Breast epithelium (tissue), 4 donors: ENCODE data around the gene XK. TPM values are rescaled to one million over a fixed set of nuclear protein-coding genes. Genes with fewer than 3 reads are reported as not detected.

ENCODE experiments used
- DNase-seq, 2 donors: peaks; one replicate each; pipeline ENCODE4 v3.0.0-alpha.2; 2019; ENCODE audit warnings: low spot score in 2 of 2
- H3K27ac ChIP-seq, 2 donors: fragments of 200-600 bp; sonication (generic) in 1 of 2; one replicate each; pipeline ENCODE4 v1.5.1; 2016 to 2019; ENCODE audit warnings: mild to moderate bottlenecking in 1 of 2
- H3K27me3 ChIP-seq, 2 donors: fragments of 200-600 bp; sonication (generic) in 1 of 2; one replicate each; pipeline versions ENCODE4 v1.5.1 to v1.6.0; 2017 to 2019; ENCODE audit warnings: control low read depth in 1 of 2, mild to moderate bottlenecking in 1 of 2
- H3K36me3 ChIP-seq: fragments of 200-600 bp; one replicate; pipeline ENCODE4 v1.5.1; 2019
- H3K4me1 ChIP-seq, 2 donors: fragments of 200-600 bp; sonication (generic); one replicate each; pipeline ENCODE4 v1.5.1; 2016 to 2019; ENCODE audit warnings: control low read depth in 1 of 2
- H3K4me3 ChIP-seq, 3 donors: fragments of 200-600 bp; sonication (generic); 1 replicate in 2 of 3; 2 replicates in 1 of 3; pipeline ENCODE4 v1.5.1; 2016 to 2019; ENCODE audit warnings: mild to moderate bottlenecking in 3 of 3, moderate library complexity in 2 of 3
- H3K9me3 ChIP-seq, 2 donors: fragments of 200-600 bp; sonication (generic) in 1 of 2; one replicate each; pipeline ENCODE4 v1.5.1; 2016 to 2019; ENCODE audit warnings: control low read depth in 1 of 2
- CTCF ChIP-seq, 3 donors: fragments of 450-650 bp; IDR thresholded peaks; one replicate each; pipeline ENCODE4 v1.5.1; 2016 to 2017; ENCODE audit warnings: antibody characterized with exemption in 3 of 3, mild to moderate bottlenecking in 3 of 3, moderate library complexity in 3 of 3
- POLR2A ChIP-seq: fragments of 450-650 bp; IDR thresholded peaks from one replicate; pipeline ENCODE4 v1.6.1; 2016; ENCODE audit warnings: antibody characterized with exemption, mild to moderate bottlenecking, moderate library complexity
- POLR2AphosphoS5 ChIP-seq, 3 donors: sonication (generic); formaldehyde crosslinking; IDR thresholded peaks; one replicate each; pipeline ENCODE4 v1.6.1; 2017; ENCODE audit warnings: antibody characterized with exemption in 3 of 3
- intact Hi-C: fragments of 100-400 bp; cut with DNase I; formaldehyde crosslinking; loops from one replicate; pipeline ENCODE4 v1.15.1; 2023; ENCODE audit warnings: low total_unique reads
- total RNA-seq, 3 donors: library from RNA; depleted of rRNA; stranded (reverse); fragments of >200 nt; gene quantifications; one replicate each; pipeline ENCODE4 v1.1.0, GENCODE V29; 2016

XK gene
- total RNA-seq, 3 donors from 2014 or later = under 0.01 to 0.88 (median 0.66) TPM

GRCh38 chrX:37678574-37678973 lies 7.0 kb upstream of the XK start:
- TF ChIP-seq POLR2A = no peak
- TF ChIP-seq CTCF (IDR thresholded peaks at IDR 0.05) = no peak

GRCh38 chrX:37679230-37679629 lies 6.4 kb upstream of the XK start:
- Histone ChIP-seq H3K4me3 (no peak overlapping the region), H3K9me3 (no peaks in the 10 kb centered on the region), H3K27me3 (peaks cover 0 to 20% of the 10 kb centered on the region in 2 donors), H3K36me3 (no peaks in the 10 kb centered on the region), H3K27ac (no peak overlapping the region), H3K4me1 (no peaks in the 10 kb centered on the region)
- TF ChIP-seq POLR2AphosphoS5 (IDR thresholded peaks at IDR 0.05) (no peak), CTCF (IDR thresholded peaks at IDR 0.05) (no peak), POLR2A (no peak)
- DNase-seq = no peak
- intact Hi-C loops = no loop called here

More at GRCh38 chrX:37678574-37678973, 7.0 kb upstream of the XK start:
- no peaks in the 10 kb centered on the region for H3K4me1 ChIP-seq
- no peaks in the 10 kb centered on the region for H3K36me3 ChIP-seq
- no peak for DNase-seq
- peaks cover 0 to 18% of the 10 kb centered on the region in 2 donors for H3K27me3 ChIP-seq
- no peaks in the 10 kb centered on the region for H3K9me3 ChIP-seq
- no peak overlapping the region for H3K27ac ChIP-seq
- no peak overlapping the region for H3K4me3 ChIP-seq
- intact Hi-C loops = no loop called here

GRCh38 chrX:37679888-37680287 lies 5.7 kb upstream of the XK start:
- H3K4me3 ChIP-seq = no peak overlapping the region
- H3K9me3 ChIP-seq = no peaks in the 10 kb centered on the region
- no peaks in the 10 kb centered on the region for H3K36me3 ChIP-seq
- intact Hi-C loops = no loop called here
- TF ChIP-seq POLR2A (no peak), POLR2AphosphoS5 (IDR thresholded peaks at IDR 0.05) (no peak), CTCF (IDR thresholded peaks at IDR 0.05) (no peak)
- no peak for DNase-seq
- peaks cover 0 to 25% of the 10 kb centered on the region in 2 donors for H3K27me3 ChIP-seq
- H3K27ac ChIP-seq = no peak overlapping the region
- no peaks in the 10 kb centered on the region for H3K4me1 ChIP-seq

- DNase-seq = no peak
- Histone ChIP-seq H3K27me3 (peaks cover 0 to 32% of the 10 kb centered on the region in 2 donors), H3K4me3 (no peak overlapping the region), H3K27ac (no peak overlapping the region), H3K36me3 (no peaks in the 10 kb centered on the region), H3K9me3 (no peaks in the 10 kb centered on the region), H3K4me1 (no peaks in the 10 kb centered on the region)
- intact Hi-C loops = no loop called here
- no peak for TF ChIP-seq POLR2A
- TF ChIP-seq CTCF (IDR thresholded peaks at IDR 0.05) = no peak
- no peak for TF ChIP-seq POLR2AphosphoS5 (IDR thresholded peaks at IDR 0.05)
Observed at GRCh38 chrX:37684426-37684825, 1.2 kb upstream of the XK start.

GRCh38 chrX:37684973-37685372 lies 618 bp upstream of the XK start:
- H3K27ac ChIP-seq = no peak overlapping the region
- no peak for DNase-seq
- no peak for TF ChIP-seq POLR2A
- TF ChIP-seq CTCF (IDR thresholded peaks at IDR 0.05) = no peak
- no peak for TF ChIP-seq POLR2AphosphoS5 (IDR thresholded peaks at IDR 0.05)
- H3K9me3 ChIP-seq = no peaks in the 10 kb centered on the region
- no peaks in the 10 kb centered on the region for H3K4me1 ChIP-seq
- no peaks in the 10 kb centered on the region for H3K36me3 ChIP-seq
- peak overlapping the region; percentile 38 to 68 (median 51) for H3K4me3 ChIP-seq
- intact Hi-C loops = no loop called here
- H3K27me3 ChIP-seq = peaks cover 0 to 32% of the 10 kb centered on the region in 2 donors
